HepG2 (cell line): ENCODE data around the gene TEX51. TPM values are rescaled to one million over a fixed set of nuclear protein-coding genes. Genes with fewer than 3 reads are reported as not detected.
A peak's percentile ranks its signal among the peaks of the same experiment; 100 is the strongest.

Experiments used
- ATAC-seq: fragments of 200-7000 bp; cut with Tn5 transposase; 3 replicates; pipeline ENCODE4 v1.9.1; 2020; ENCODE audit warnings: mild to moderate bottlenecking, moderate library complexity
- Bru-seq: library from RNA; stranded (reverse); fragments of 400-500 nt; gene quantifications from one replicate; lab custom pipeline; 2021; lab: Mats Ljungman, UMichigan
- BruChase-seq, 2 experiments: library from RNA; stranded (reverse); fragments of 400-500 nt; gene quantifications; one replicate each; lab custom pipeline; 2021; lab: Mats Ljungman, UMichigan
- BruUV-seq: library from RNA; stranded (reverse); fragments of 400-500 nt; replicated peaks from 2 replicates; lab custom pipeline; 2021; lab: Mats Ljungman, UMichigan
- CTCF ChIA-PET: fragments of 300-600 bp; formaldehyde crosslinking; extraction: SDS; loops from one replicate; lab custom pipeline; 2021; ENCODE audit warnings: low total read pairs, inconsistent platforms, low intra/inter-chr PET ratio; lab: Yijun Ruan, JAX
- POLR2A ChIA-PET: fragments of 350-600 bp; sonication (Branson Sonifier 250); formaldehyde crosslinking; loops from one replicate; lab custom pipeline; 2020; ENCODE audit warnings: antibody characterized with exemption, inconsistent platforms; lab: Yijun Ruan, JAX
- DNase-seq: peaks from one replicate; pipeline ENCODE4 v3.0.0-alpha.2; 2015; ENCODE audit warnings: low spot score
- FAIRE-seq: peaks from 3 replicates; lab custom pipeline; 2011; peaks lifted over from hg19 to GRCh38; lab: Jason Lieb, UNC
- H2AFZ ChIP-seq: one replicate; pipeline ENCODE4 v1.6.1; 2011; ENCODE audit warnings: low read length, inconsistent platforms
- H3K27ac ChIP-seq: fragments of 300-600 bp; 3 replicates; pipeline ENCODE4 v1.8.0; 2011; ENCODE audit warnings: mixed run types, mild to moderate bottlenecking, mixed read lengths, low read length, inconsistent platforms; ENCODE audit not compliant: insufficient read depth; ENCODE audit errors: extremely low read length
- H3K27me3 ChIP-seq, 2 experiments: fragments of 200-600 bp in 1 of 2; 2 replicates in 1 of 2; 3 replicates in 1 of 2; pipeline versions ENCODE4 v1.6.0 to v1.8.0; 2011; ENCODE audit warnings: low read length in 2 of 2, mild to moderate bottlenecking in 2 of 2, moderate library complexity in 2 of 2, inconsistent platforms in 1 of 2; ENCODE audit not compliant: insufficient read depth in 2 of 2, control insufficient read depth in 1 of 2
- H3K36me3 ChIP-seq, 2 experiments: fragments of 200-600 bp in 1 of 2; replicated peaks in 1 of 2; 2 replicates in 1 of 2; 3 replicates in 1 of 2; pipeline versions ENCODE4 v1.5.1 to v1.8.0; 2011; ENCODE audit warnings: low read length in 2 of 2, inconsistent platforms in 1 of 2; ENCODE audit not compliant: insufficient read depth in 2 of 2, control insufficient read depth in 1 of 2
- H3K4me1 ChIP-seq: 2 replicates; pipeline ENCODE4 v1.5.1; 2012; ENCODE audit warnings: low read length, inconsistent platforms; ENCODE audit not compliant: insufficient read depth
- H3K4me2 ChIP-seq: 2 replicates; pipeline ENCODE4 v1.6.0; 2011; ENCODE audit warnings: low read depth, low read length, inconsistent platforms
- H3K4me3 ChIP-seq, 3 experiments: fragments of 200-600 bp in 1 of 3; sonication (generic), shearing (Covaris generic) in 1 of 3; replicated peaks in 1 of 3; 2 replicates each; pipeline ENCODE4 v1.5.1; 2011 to 2016; ENCODE audit warnings: low read length in 3 of 3, inconsistent platforms in 2 of 3, low read depth in 2 of 3, mild to moderate bottlenecking in 2 of 3, control low read depth in 1 of 3, mixed read lengths in 1 of 3; ENCODE audit not compliant: insufficient read depth in 1 of 3
- H3K79me2 ChIP-seq: one replicate; pipeline ENCODE4 v1.6.1; 2011; ENCODE audit warnings: low read length, inconsistent platforms; ENCODE audit not compliant: insufficient read depth
- H3K9ac ChIP-seq: 2 replicates; pipeline ENCODE4 v1.6.0; 2011; ENCODE audit warnings: mild to moderate bottlenecking, low read depth, low read length, inconsistent platforms; ENCODE audit not compliant: insufficient read depth
- H3K9me3 ChIP-seq: 2 replicates; pipeline ENCODE4 v1.5.1; 2012; ENCODE audit warnings: mild to moderate bottlenecking, low read length
- H4K20me1 ChIP-seq: 2 replicates; pipeline ENCODE4 v1.6.0; 2011; ENCODE audit warnings: inconsistent platforms, mild to moderate bottlenecking, low read length, moderate library complexity; ENCODE audit not compliant: insufficient read depth
- EHMT2 ChIP-seq: fragments of 200-600 bp; sonication (generic); IDR thresholded peaks from 2 replicates; pipeline ENCODE4 v1.7.0; 2017; ENCODE audit warnings: antibody characterized with exemption, low read depth, low read length, borderline replicate concordance
- HINFP ChIP-seq: sonication (generic); formaldehyde crosslinking; IDR thresholded peaks from 2 replicates; pipeline ENCODE4 v1.4.0; 2020; ENCODE audit warnings: low read depth, mild to moderate bottlenecking, missing genetic modification reagents
- IRF1 ChIP-seq: sonication (generic); formaldehyde crosslinking; IDR thresholded peaks from 2 replicates; pipeline ENCODE4 v1.4.0; 2020; ENCODE audit warnings: low read depth, mild to moderate bottlenecking, missing genetic modification reagents
- MIER2 ChIP-seq: IDR thresholded peaks from 2 replicates; pipeline ENCODE4 v1.6.1; 2016; ENCODE audit warnings: missing biosample characterization, missing genetic modification reagents
- NR3C1 ChIP-seq: sonication (generic); formaldehyde crosslinking; IDR thresholded peaks from 2 replicates; pipeline ENCODE4 v1.4.0; 2020; ENCODE audit warnings: missing genetic modification reagents
- SNAI1 ChIP-seq: sonication (generic); formaldehyde crosslinking; IDR thresholded peaks from 2 replicates; pipeline ENCODE4 v1.5.0; 2020; ENCODE audit warnings: mild to moderate bottlenecking, missing genetic modification reagents, borderline replicate concordance
- SSRP1 ChIP-seq: IDR thresholded peaks from 2 replicates; pipeline ENCODE4 v1.6.1; 2016; ENCODE audit warnings: control low read depth
- TBL1XR1 ChIP-seq: fragments of 150-350 bp; IDR thresholded peaks from 2 replicates; pipeline ENCODE4 v1.6.1; 2014; ENCODE audit warnings: borderline replicate concordance, low read length; ENCODE audit not compliant: partially characterized antibody
- ZFX ChIP-seq: sonication (generic); formaldehyde crosslinking; IDR thresholded peaks from 2 replicates; pipeline ENCODE4 v1.4.0; 2020; ENCODE audit warnings: mild to moderate bottlenecking, low read depth, missing genetic modification reagents, moderate library complexity
- ZNF207 ChIP-seq: fragments of 450-650 bp; IDR thresholded peaks from 2 replicates; pipeline ENCODE4 v1.6.1; 2016; ENCODE audit warnings: antibody characterized with exemption, borderline replicate concordance
- ZNF251 ChIP-seq: sonication (generic); formaldehyde crosslinking; IDR thresholded peaks from 2 replicates; pipeline ENCODE4 v1.9.0; 2021; ENCODE audit warnings: mild to moderate bottlenecking, missing genetic modification reagents
- ZNF30 ChIP-seq: sonication (generic); formaldehyde crosslinking; IDR thresholded peaks from 2 replicates; pipeline ENCODE4 v1.5.0; 2020; ENCODE audit warnings: mild to moderate bottlenecking, missing genetic modification reagents
- ZNF644 ChIP-seq: IDR thresholded peaks from 2 replicates; pipeline ENCODE4 v1.6.1; 2016; ENCODE audit warnings: low read depth
- ZNF678 ChIP-seq: sonication (generic); formaldehyde crosslinking; IDR thresholded peaks from 2 replicates; pipeline ENCODE4 v1.4.0; 2020; ENCODE audit warnings: mild to moderate bottlenecking, missing genetic modification reagents
- ZNF773 ChIP-seq: sonication (generic); formaldehyde crosslinking; IDR thresholded peaks from 2 replicates; pipeline ENCODE4 v1.4.0; 2020; ENCODE audit warnings: missing genetic modification reagents, borderline replicate concordance
- ZUFSP ChIP-seq: sonication (generic); formaldehyde crosslinking; IDR thresholded peaks from 2 replicates; pipeline ENCODE4 v1.9.0; 2021; ENCODE audit warnings: missing genetic modification reagents, mild to moderate bottlenecking, borderline replicate concordance
- WGBS: methylation state at CpG from one replicate; pipeline ENCODE4 v1.1.6; 2017; ENCODE audit warnings: low lambda C conversion rate; 5-methylcytosine and 5-hydroxymethylcytosine counted together
- in situ Hi-C: cut with HindIII; loops from 2 replicates; pipeline ENCODE4 v1.10.0; 2017; ENCODE audit warnings: low pct_unique_long_range_greater_than_20kb; ENCODE audit not compliant: extremely low pct_ligation_motif_present
- intact Hi-C: fragments of 100-400 bp; cut with micrococcal nuclease; formaldehyde crosslinking; loops from one replicate; pipeline ENCODE4 v1.10.0; 2022; ENCODE audit not compliant: unreplicated experiment
- long read RNA-seq, 2 experiments: library from RNA in 1 of 2; library from polyadenylated mRNA in 1 of 2; stranded (forward) in 1 of 2; unstranded in 1 of 2; transcript quantifications; one replicate each; pipeline ENCODE4 v2.0.0, GENCODE V29; 2019 to 2022
- polyA minus RNA-seq, 3 experiments: library from RNA; depleted of rRNA, polyadenylated mRNA; stranded (reverse); fragments of >200 nt; gene quantifications; 2 replicates each; pipeline ENCODE4 v1.2.3, GENCODE V29; 2011; ENCODE audit warnings: low replicate concordance in 1 of 3
- polyA plus RNA-seq, 8 experiments: library from polyadenylated mRNA; depleted of rRNA in 3 of 8; stranded (reverse) in 7 of 8; unstranded in 1 of 8; fragments of >200 nt; fragmentation: Illumina TruSeq in 4 of 8; extraction: Trizol in 4 of 8; gene quantifications; 2 replicates each; pipeline versions ENCODE4 v1.2.1 to v1.2.3, GENCODE V29; 2011 to 2016; ENCODE audit warnings: low read depth in 4 of 8, missing spikeins in 1 of 8, mixed read lengths in 1 of 8; ENCODE audit not compliant: insufficient read depth in 1 of 8
- total RNA-seq, 5 experiments: library from RNA; depleted of rRNA; stranded (reverse); fragments of >200 nt; fragmentation: Illumina TruSeq; extraction: Trizol; gene quantifications; 2 replicates each; pipeline ENCODE4 v1.2.3, GENCODE V29; 2016; ENCODE audit warnings: low read depth in 1 of 5

The TEX51 gene
- total RNA-seq (2016; rRNA removed; fragmentation: Illumina TruSeq; extraction: Trizol) (not detected in 2 replicates), polyA plus RNA-seq (2011; rRNA removed) (not detected in 2 replicates), polyA minus RNA-seq (2011; rRNA and poly(A)+ RNA removed; ENCODE audit: low replicate concordance) (not detected in 2 replicates), Bru-seq, nascent RNA (not detected), BruChase-seq, experiment 1, labeled RNA remaining after a 6-hour chase (not detected), BruChase-seq, experiment 2, labeled RNA remaining after a 2-hour chase (not detected)
- total RNA-seq (2016; cell fraction: cytosol; rRNA removed; fragmentation: Illumina TruSeq; extraction: Trizol; ENCODE audit: low read depth), result not detected in 2 replicates
- not detected in 2 replicates for total RNA-seq (2016; cell fraction: insoluble cytoplasmic fraction; rRNA removed; fragmentation: Illumina TruSeq; extraction: Trizol)
- total RNA-seq (2016; cell fraction: membrane; rRNA removed; fragmentation: Illumina TruSeq; extraction: Trizol), result not detected in 2 replicates
- not detected in 2 replicates for total RNA-seq (2016; cell fraction: nucleus; rRNA removed; fragmentation: Illumina TruSeq; extraction: Trizol)
- not detected in 2 replicates for polyA plus RNA-seq (2011; cell fraction: cytosol; rRNA removed)
- not detected in 2 replicates for polyA plus RNA-seq (2011; cell fraction: nucleus; rRNA removed)
- polyA plus RNA-seq (2012), result not detected in 2 replicates
- not detected in 2 replicates for polyA plus RNA-seq (2016; cell fraction: cytosol; fragmentation: Illumina TruSeq; extraction: Trizol; ENCODE audit: low read depth)
- polyA plus RNA-seq (2016; cell fraction: insoluble cytoplasmic fraction; fragmentation: Illumina TruSeq; extraction: Trizol; ENCODE audit: low read depth), result not detected in 2 replicates
- polyA plus RNA-seq (2016; cell fraction: membrane; fragmentation: Illumina TruSeq; extraction: Trizol; ENCODE audit: low read depth), result not detected in 2 replicates
- polyA plus RNA-seq (2016; cell fraction: nucleus; fragmentation: Illumina TruSeq; extraction: Trizol; ENCODE audit: insufficient read depth, low read depth), result not detected in 2 replicates
- not detected in 2 replicates for polyA minus RNA-seq (2011; cell fraction: cytosol; rRNA and poly(A)+ RNA removed)
- not detected in 2 replicates for polyA minus RNA-seq (2011; cell fraction: nucleus; rRNA and poly(A)+ RNA removed)
- long read RNA-seq, experiment 1, result 0 reads
- long read RNA-seq, experiment 2, result 0 reads

- intact Hi-C loops (no loop called here), in situ Hi-C loops (no loop called here)
- Histone ChIP-seq H3K9me3 (no peaks in the 10 kb centered on the region), H3K4me3 (no peak within 1 kb of the TSS), H3K36me3 (no peaks in the 10 kb centered on the region), H3K9ac (no peak within 1 kb of the TSS), H4K20me1 (no peaks in the 10 kb centered on the region), H3K4me1 (peaks cover 8% of the 10 kb centered on the region), H3K27ac (no peak within 1 kb of the TSS), H3K4me2 (no peak within 1 kb of the TSS), H3K27me3 (peaks cover 0 to 9% of the 10 kb centered on the region in 2 experiments; a peak in 1 of 5 replicates), H2AFZ (no peak within 1 kb of the TSS), H3K79me2 (no peaks in the 10 kb centered on the region)
- BruUV-seq, result no TSS peak
- WGBS, result 30% methylated on average over 4 of the region's 5 CpGs
- ATAC-seq (no peak), FAIRE-seq (no peak), DNase-seq (no peak)
- ChIA-PET CTCF (no interaction called here), POLR2A (no interaction called here)
- TF ChIP-seq ZFX (CRISPR knock-in tag), result no peak
- TF ChIP-seq ZNF678 (CRISPR knock-in tag), result no peak
- no peak for TF ChIP-seq IRF1 (CRISPR knock-in tag)
- no peak for TF ChIP-seq ZNF773 (CRISPR knock-in tag)
- no peak for TF ChIP-seq ZUFSP (CRISPR knock-in tag)
- TF ChIP-seq EHMT2, result peak; percentile 84; the same call in 1 of the 2 replicates
- no peak for TF ChIP-seq MIER2 (CRISPR knock-in tag)
- TF ChIP-seq HINFP, result peak; percentile 93
- TF ChIP-seq ZNF30, result no peak
- no peak for TF ChIP-seq NR3C1 (CRISPR knock-in tag)
- TF ChIP-seq ZNF207, result no peak
- TF ChIP-seq ZNF251, result no peak
- TF ChIP-seq ZNF644 (CRISPR knock-in tag), result 0 out of 2 replicates have a peak, but pooled peaks have one; percentile 15
- TF ChIP-seq SNAI1, result no peak
- no peak for TF ChIP-seq TBL1XR1
- TF ChIP-seq SSRP1, result no peak
Measured at GRCh38 chr2:126898636-126899035, at the start of gene TEX51. Gene TEX51 (plus strand): TSS chr2:126898890. CDS start chr2:126898919, 29 bp downstream.
